ENCODE results near the gene ZC3H12A. TPM values are rescaled to one million over a fixed set of nuclear protein-coding genes. Genes with fewer than 3 reads are reported as not detected.
"Not testable (repeated sequence)": the region's sequence is repeated elsewhere in the genome, so short reads cannot be mapped to it uniquely, and the experiment has no call there.

ZC3H12A gene
- total RNA-seq, 1 donor from 2014 or later = 5.8 TPM

DNA sequence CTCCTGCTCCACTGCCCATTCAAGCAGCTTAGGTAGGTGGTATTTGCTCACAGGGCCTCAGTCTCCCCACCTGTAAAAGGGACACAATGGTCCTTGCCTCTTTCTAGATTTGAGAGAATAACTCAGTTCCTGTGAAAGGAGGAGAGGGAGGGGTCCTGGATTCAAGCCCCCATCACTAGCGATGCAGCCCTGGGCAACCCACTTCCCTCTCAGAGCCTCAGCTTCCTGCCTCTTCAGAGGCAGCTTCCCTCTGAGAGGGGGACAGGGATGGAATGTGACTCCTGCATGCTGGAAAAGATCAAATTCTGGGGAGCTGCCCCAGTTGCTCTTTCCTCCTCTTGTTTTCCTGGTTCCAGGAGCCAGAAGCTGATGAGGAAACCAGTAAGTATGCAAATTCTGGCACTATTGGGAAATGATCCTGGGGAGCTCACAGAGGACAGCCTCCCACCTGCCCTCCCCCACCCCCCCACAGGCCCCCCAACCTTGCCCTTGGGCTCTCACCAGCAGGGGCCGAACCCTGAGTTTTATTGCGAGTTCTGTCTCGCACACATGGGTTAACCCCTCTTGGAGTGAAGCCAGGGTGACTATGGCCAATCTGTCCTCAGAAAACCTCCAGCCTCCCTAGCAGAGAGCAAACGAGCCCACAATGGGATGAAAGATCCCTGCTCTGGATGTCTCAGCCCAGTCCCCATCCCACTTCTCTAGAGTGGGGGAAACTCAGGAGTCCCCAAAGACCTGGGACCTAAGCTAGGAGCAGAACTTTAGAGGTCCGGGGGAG lies 11.7 kb downstream of the ZC3H12A start:
- ATAC-seq (no peak), DNase-seq (ENCODE audit: low spot score) (no peak)
- intact Hi-C loops (cut with DNase I) = no loop called here

DNA sequence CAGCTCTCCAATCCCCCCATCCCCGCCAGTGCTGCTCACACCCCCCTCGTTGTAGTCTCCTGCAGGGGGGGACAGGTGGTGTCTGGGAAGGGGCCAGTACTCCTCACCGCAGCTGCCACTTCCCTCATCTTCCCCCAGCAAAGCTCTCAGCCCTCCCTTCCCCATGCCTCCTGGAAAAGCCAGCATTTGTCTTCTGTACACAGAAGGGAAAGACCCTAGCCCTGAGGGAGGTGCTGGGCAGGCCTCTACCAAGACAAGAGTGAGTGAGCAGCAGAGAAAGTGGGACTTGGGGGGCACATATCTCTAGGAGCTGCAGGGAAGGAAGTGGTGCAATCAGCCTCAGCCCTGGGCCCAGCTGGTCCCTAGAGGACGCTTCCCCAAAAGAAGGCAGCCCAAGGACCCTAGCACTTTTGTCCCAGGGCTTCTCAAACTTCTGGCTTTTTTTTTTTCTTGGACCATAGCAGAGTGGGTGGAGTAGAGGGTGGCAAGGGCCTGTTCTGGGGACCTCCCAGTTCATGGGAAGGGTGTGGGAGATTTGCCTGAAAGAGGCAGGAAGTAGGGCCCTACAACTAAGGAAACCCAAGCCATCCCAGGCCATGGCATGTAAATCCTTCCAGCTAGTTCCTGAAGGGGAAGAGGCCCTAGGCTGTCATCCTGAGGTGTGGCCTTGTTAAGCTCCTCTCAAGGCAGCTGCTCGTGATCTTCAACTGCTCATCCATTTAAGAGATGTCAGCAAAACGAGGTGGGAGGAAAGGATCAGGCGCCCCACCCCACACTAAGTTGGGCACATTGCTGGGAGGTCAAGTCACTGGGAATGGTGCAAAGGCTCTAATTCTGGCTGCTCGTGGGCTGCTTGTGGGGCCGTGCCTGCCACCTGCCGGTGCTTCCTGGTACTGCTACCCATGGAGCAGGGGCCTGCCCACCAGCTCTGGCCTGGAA lies 12.6 kb downstream of the ZC3H12A start:
- DNase-seq (ENCODE audit: low spot score) (peak; percentile 88), ATAC-seq (peak; percentile 82)
- intact Hi-C loops (cut with DNase I) = no loop called here

DNA sequence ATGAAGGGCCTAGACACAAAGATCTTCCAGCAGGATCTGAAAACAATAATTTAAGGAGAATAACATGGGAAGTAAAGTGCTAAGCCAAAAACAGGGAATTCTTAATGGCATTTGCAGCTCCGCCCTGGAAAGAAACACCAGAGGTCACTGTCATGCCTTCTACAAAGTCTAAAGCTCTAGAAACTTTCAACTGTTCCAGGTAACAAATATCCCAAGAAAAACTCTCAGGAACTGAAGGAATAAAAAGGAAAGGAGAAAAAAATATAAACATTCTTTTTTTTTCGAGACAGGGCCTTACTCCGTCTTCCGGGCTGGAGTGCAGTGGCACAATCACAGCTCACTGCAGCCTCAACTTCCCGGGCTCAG lies 13.2 kb downstream of the ZC3H12A start:
- intact Hi-C loops (cut with DNase I) = no loop called here
- DNase-seq (ENCODE audit: low spot score) = no peak
- no peak for ATAC-seq

DNA sequence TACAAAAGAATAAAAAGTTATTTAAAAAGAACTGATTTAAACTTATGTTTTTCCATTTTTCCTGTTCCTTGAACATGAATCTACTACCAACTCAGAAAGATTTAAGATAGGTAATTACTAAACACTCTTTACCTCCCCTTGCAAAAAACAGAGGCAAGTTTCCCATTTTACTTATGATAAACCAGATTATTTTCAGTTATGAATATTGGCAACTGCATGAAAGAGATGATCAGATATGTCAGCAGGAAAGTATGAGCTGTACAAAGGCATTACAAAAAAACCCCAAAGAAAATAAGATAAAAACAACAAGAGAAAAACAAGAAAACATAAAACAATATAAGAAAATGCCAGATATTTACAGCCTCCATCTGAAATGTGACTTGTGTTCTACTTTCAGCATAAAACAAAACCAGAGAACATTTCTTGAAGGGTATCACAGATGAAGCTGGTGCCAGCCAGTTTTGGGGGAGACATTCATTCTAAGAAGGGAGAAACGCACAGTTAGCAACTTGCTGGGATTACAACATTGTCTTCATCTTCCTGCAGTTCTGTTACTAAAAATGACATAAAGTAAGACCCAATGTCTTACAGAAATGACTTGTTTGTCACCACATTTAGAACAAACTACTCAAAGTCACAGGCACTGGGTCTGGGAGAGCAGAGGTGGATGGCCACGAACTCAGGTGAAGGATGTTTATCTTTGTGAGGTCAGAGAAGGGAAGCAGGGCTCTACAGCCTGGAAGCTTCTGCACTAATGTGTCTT lies 19.1 kb downstream of the ZC3H12A start:
- no peak for DNase-seq (ENCODE audit: low spot score)
- intact Hi-C loops (cut with DNase I) = no loop called here
- no peak for ATAC-seq

DNA sequence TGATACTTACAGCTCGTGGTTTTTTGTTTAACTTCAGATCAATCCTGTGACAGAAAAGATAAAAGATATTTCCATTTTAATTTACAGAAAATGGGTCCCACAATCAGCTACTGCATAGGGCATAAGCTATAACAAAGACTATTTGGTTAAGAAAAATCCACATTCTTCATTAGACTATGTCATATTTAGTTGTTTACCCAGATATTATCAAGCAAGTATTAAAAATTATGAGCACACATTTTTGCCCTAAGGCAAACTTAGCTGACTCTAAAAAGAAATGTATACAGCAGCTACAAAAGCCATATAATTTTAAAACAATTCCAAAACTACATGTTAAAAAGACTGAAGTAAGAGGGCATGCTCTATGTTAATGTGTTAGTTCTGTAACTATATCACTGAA lies 21.5 kb downstream of the ZC3H12A start:
- ATAC-seq = no peak

DNA sequence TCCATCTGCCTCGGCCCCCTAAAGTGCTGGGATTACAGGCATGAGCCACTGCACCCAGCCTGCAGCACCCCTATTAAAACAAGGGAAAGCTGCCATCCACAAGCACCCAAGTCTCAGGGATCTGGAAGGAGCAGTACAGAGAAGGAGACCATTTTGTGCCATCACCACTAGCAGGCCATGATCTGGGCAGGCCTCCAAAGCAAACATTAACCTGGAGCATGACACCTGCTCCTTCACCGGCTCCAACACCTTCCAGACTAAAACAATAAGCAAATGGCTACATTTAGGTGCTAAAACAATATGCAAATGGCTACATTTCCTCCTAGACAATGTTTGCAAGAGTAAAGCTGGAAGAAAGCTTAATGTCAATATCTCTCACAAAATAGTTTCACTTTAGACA lies 23.5 kb downstream of the ZC3H12A start:
- ATAC-seq = no peak

More for the DNA sequence above, 21.5 kb downstream of the ZC3H12A start:
- intact Hi-C loops (cut with DNase I) = no loop called here
- DNase-seq (ENCODE audit: low spot score) = no peak

DNA sequence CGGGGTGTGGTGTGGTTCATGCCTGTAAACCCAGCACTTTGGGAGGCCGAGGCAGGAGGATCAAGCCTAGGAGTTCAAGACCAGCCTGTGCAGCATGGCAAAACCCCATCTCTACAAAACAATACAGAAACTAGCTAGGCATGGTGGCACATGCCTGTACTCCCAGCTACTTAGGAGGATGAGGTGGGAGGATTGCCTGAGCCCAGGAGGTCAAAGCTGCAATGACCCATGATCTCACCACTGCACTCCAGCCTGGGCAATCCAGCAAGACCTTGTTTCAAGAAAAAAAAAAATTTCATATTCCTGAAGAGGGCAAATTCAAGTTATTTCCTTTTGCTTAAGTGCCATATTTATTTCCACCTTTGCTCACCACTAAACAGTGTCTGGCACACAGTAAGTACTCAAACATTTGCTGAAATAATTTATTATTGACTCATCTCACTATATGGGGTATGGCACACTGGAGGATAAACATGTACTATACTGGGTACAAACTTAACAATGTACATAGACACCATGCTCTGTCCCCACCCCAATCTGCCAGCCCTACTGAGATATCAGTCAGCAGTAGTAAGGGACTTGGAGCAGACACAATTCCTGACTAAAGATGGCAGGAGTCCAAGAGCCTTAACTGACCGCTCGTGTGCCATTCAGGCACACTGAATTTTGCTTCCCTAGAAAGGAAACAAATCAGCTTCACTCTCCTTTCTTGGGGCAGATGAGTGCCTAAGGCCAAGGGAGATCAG lies 24.7 kb downstream of the ZC3H12A start:
- intact Hi-C loops (cut with DNase I) = no loop called here
- ATAC-seq (no peak), DNase-seq (ENCODE audit: low spot score) (no peak)

More for the DNA sequence above, 23.5 kb downstream of the ZC3H12A start:
- intact Hi-C loops (cut with DNase I) = no loop called here
- no peak for DNase-seq (ENCODE audit: low spot score)

DNA sequence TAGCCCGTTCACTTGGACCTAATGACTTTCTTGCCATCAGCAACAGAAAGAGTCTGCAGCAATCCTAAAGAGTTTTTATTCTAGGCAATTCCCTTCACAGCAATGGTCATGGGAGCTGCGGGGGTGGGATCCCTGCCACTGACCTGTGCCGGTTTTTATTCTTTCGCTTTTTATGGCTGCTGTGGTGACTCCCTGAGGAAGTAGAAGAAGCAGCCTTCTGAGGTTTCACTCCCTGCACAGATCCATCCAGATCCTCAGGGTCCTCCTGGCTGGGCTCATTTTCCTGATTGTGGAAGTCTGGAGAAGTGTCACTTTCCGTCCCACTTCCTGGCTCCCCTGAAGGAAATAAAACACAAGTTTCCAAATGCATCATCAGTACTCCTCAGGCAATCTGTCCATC lies 27.3 kb downstream of the ZC3H12A start:
- DNase-seq (ENCODE audit: low spot score) = no peak
- no peak for ATAC-seq
- intact Hi-C loops (cut with DNase I) = no loop called here

DNA sequence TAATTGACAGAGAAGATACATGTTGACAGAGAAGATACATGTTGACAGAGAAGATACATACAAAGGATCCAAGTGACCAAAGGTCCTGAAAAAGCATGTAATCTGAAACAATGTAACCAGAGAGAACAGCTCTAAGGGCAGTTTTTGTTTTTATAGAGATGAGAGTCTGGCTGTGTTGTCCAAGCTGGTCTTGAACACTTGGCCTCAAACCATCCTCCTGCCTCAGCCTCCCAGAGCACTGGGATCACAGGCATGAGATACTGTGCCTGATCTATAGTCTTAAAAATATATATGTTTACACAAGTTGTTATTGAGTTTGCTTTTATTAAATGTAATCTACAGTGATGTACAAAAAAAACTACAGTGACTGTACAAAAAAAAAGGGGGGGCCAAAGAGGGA lies 27.7 kb downstream of the ZC3H12A start:
- intact Hi-C loops (cut with DNase I) = no loop called here
- no peak for DNase-seq (ENCODE audit: low spot score)
- no peak for ATAC-seq

DNA sequence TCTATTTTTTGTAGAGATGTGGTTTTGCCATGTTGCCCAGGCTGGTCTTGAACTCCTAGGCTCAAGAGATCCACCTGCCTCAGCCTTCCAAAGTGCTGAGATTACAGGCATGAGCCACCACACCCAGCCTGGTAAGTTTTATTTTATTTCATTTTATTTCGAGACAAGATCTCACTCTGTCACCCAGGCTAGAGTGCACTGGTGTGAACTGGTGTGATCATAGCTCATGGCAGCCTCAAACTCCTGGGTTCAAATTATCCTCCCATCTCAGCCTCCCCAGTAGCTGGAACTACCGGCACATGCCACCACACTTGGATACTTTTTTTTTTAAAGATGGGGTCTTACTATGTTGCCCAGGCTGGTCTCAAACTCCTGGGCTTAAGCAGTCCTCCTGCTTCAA lies 28.4 kb downstream of the ZC3H12A start:
- intact Hi-C loops (cut with DNase I); ATAC-seq; DNase-seq (ENCODE audit: low spot score): not testable (repeated sequence)

DNA sequence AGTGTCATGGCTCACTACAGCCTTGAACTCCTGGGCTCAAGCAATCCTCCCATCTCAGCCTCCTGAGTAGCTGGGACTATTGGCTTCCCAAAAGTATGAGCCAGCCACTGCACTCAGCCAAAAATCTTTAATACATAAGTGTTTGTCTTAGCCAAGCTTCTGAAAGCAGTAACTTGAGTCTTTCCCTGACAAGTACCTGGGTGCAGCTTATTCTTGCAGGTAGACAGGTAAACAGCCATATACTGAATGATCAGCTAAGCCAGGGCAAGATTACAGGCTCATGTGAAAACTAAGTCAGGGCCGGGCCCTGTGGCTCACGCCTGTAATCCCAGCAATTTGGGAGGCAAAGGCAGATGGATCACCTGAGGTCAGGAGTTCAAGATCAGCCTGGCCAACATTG lies 32.4 kb downstream of the ZC3H12A start:
- intact Hi-C loops (cut with DNase I) = no loop called here
- ATAC-seq = no peak
- no peak for DNase-seq (ENCODE audit: low spot score)

DNA sequence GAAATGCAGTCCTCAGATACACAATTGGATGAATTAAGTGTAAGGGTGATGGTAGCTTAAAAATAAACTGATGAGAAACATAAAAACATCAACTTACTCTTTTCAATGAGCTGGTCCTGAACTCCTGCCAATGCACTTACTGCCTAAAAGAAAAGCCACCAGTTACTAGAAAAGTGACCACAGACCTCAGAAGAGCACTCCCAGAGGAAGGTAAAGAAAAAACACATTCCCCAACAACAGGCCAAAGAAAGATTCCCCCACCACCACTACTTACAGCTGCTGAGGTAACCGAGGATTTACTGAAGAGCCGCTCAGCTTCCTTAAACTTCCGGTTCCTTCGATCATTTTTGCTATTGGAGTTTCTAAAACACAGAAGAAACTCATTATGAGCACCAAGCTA lies 34.8 kb downstream of the ZC3H12A start:
- intact Hi-C loops (cut with DNase I) = no loop called here
- no peak for DNase-seq (ENCODE audit: low spot score)
- no peak for ATAC-seq

DNA sequence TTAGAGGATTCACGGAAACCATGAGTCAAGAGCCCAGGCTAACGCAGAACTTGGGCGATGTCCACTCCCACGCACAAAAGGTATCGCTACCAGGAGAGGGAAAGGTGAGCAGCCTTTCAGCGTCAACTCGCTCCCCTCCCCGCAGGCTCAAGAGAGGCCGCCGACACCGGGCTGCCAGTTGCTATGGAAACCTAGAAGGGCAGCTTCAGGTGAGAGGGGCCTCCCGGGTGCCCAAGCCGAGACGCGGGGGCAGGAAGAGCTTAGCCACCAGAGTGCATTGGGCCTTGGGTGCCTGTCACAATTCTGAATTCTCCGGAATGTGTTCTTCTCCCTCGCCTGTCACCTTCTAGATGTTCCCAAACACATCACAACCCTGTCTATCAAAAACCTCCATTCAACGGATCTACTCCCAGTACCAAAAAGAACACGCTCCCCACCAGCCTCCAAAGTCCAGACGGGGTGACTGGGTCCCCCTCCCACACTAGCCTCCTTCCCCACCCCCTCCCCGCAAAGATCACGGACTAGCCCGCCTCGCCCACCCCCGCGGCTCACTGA lies 39.5 kb downstream of the ZC3H12A start:
- ATAC-seq (peak; percentile 37), DNase-seq (ENCODE audit: low spot score) (no peak)
- intact Hi-C loops (cut with DNase I) = no loop called here

DNA sequence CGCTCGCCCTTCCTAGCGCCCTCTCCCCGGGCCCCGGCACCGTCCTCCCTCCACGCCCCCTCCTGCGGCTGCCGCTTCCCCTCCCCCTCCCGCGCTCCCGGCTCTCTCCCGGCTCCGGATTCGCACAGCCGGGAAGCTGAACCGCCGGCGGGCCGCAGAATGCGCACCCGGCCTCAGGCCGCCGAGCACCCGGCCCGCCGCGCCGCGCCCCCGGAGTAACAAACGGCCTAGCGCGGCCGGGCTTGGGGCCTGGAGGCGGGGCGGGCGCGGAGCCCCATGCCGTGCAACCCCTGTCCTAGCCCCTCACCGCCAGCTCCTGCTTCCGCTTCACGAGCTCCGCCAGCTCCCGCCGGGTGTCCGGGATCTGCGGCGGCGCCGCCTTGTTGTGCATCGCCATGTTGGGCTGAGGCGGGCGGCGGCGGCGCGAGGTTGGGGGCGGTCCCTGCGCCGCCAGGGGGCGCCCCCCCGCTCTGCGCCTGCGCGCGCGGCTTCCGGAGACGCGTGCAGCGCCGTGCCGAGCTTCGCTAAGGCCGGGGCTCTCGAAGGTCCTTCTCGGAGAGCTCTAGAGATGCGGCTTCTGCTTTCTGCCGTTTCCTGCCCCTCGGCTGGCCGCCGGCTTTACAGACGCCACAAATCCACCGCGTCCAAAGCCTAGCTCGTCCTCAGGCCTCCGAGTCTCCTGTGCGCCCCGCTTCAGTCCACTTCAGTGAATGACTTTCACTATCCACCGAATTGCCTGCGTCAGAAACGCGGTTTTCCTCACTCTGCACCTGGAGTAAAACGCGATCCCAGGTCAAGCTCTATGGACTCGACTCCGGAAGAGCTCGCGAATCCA lies 40.2 kb downstream of the ZC3H12A start, which contains the start of gene MEAF6:
MEAF6 (minus strand) TSS at position 417 of the 835 bp plus-strand sequence; CDS start at position 397, 20 bp downstream.
- ATAC-seq = peak; percentile 98
- DNase-seq (ENCODE audit: low spot score) = peak; percentile 88
- intact Hi-C loops (cut with DNase I) = no loop called here

DNA sequence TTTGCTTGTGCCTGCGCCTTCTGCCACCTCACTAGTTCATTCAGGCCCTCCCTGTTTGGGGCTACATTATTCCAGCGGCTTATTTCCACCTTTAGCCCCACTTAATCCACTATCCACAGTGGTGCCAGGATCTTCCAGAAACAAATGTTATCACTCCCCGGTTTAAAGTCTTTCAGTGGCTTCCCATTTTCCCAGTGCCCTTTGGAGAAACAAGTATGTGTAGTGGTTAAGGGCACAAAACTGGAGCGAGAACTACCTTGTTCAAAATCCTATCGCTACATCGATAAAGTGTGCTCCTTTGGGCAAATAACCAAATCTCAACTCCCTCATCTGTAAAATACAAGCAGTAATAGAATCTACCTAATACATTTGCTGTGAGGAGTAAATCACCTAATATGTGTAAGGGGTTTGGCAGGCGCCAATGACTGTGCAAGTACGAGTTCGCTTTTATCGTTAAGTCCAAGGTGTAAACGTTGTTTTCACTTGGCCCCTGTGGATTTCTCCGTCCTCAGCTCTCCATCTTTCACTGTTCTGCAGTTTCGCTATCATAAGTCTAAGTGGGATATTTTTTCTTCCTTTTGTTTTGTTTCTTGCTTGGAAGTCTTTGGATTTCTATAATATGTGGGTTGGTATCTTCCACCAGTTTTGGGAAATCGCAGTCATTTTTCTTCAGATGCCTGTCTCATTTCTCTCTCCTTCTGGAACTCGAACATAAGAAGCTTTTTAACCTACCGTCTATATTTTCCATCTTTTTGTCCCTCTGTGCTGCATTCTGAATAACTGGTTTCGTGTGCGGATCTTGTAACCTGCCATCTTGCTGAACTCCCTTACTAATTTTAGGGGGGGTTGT lies 41.0 kb downstream of the ZC3H12A start:
- intact Hi-C loops (cut with DNase I) = no loop called here
- ATAC-seq = no peak
- no peak for DNase-seq (ENCODE audit: low spot score)

DNA sequence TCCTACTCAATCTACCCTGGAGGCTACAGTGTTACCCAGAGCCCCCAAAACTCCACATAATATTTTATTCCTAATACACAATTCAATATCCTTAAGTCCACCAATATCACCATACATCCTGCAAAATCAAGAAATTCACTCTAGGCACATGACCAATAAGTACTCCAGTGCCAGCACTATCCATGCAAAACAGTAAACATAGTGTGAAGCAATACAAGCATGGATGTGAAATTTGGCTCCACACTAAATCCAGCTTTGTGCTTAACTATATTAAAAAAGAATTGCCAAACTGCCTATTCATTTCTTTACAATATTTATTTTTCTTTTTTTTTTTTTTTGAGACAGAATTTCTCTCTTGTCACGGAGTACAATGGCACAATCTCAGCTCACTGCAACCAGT lies 43.2 kb downstream of the ZC3H12A start:
- intact Hi-C loops (cut with DNase I) = no loop called here
- no peak for ATAC-seq
- no peak for DNase-seq (ENCODE audit: low spot score)

DNA sequence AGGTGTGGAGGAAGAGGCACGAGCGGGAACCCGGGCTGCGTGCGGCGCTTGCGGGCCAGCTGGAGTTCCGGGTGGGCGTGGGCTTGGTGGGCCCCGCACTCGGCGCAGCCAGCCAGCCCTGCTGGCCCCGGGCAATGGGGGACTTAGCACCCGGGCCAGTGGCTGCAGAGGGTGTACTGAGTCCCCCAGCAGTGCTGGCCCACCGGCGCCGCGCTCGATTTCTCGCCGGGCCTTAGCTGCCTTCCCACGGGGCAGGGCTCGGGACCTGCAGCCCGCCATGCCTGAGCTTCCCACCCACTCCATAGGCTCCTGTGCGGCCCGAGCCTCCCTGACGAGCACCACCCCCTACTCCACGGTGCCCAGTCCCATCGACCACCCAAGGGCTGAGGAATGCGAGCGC lies 43.9 kb downstream of the ZC3H12A start:
- intact Hi-C loops (cut with DNase I); ATAC-seq; DNase-seq (ENCODE audit: low spot score): not testable (repeated sequence)

Data from sciatic nerve (tissue), 2 donors.